EL (cell line): ENCODE measurements around the gene UNC45A.
"Not testable (repeated sequence)": the region's sequence is repeated elsewhere in the genome, so short reads cannot be mapped to it uniquely, and the experiment has no call there.

Experiments
- DNase-seq: peaks from one replicate; pipeline ENCODE4 v3.0.0-alpha.2; 2016

Gene UNC45A, protein sequence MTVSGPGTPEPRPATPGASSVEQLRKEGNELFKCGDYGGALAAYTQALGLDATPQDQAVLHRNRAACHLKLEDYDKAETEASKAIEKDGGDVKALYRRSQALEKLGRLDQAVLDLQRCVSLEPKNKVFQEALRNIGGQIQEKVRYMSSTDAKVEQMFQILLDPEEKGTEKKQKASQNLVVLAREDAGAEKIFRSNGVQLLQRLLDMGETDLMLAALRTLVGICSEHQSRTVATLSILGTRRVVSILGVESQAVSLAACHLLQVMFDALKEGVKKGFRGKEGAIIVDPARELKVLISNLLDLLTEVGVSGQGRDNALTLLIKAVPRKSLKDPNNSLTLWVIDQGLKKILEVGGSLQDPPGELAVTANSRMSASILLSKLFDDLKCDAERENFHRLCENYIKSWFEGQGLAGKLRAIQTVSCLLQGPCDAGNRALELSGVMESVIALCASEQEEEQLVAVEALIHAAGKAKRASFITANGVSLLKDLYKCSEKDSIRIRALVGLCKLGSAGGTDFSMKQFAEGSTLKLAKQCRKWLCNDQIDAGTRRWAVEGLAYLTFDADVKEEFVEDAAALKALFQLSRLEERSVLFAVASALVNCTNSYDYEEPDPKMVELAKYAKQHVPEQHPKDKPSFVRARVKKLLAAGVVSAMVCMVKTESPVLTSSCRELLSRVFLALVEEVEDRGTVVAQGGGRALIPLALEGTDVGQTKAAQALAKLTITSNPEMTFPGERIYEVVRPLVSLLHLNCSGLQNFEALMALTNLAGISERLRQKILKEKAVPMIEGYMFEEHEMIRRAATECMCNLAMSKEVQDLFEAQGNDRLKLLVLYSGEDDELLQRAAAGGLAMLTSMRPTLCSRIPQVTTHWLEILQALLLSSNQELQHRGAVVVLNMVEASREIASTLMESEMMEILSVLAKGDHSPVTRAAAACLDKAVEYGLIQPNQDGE

DNA sequence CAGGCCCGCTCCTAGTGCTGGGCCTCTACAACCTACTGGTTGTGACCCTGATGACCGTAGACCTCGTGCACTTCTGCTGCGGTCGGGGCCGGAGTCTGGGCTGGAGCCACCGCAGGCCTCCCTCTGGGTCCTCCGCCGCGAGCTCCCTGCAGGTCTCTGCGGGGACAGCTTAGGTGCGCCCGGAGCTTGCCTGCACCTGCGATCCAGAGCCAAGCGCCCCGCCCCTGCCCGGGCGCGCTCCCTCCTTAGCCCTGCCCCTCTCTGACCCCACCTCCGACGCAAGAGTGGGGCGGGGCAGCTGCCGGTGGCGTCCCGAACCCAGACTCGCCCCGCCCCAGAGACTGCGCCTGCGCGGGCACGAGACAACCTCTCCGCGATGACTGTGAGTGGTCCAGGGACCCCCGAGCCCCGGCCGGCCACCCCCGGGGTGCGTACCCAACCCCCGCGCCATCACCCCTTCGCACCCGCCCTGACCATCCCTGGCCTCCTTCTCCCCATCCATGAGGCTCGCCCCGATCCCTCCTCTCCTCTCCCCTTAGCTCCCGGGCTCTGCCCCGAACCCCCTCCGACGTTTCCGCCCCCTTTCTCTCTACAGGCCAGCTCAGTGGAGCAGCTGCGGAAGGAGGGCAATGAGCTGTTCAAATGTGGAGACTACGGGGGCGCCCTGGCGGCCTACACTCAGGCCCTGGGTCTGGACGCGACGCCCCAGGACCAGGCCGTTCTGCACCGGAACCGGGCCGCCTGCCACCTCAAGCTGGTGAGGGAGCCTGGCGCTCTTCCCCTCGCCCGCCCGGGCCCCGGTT, at the start of gene UNC45A:
Gene UNC45A (plus strand): TSS at position 337 of the 803 bp plus-strand sequence. CDS start 40 bp downstream, at position 377.
- DNase-seq: peak; percentile 87

DNA sequence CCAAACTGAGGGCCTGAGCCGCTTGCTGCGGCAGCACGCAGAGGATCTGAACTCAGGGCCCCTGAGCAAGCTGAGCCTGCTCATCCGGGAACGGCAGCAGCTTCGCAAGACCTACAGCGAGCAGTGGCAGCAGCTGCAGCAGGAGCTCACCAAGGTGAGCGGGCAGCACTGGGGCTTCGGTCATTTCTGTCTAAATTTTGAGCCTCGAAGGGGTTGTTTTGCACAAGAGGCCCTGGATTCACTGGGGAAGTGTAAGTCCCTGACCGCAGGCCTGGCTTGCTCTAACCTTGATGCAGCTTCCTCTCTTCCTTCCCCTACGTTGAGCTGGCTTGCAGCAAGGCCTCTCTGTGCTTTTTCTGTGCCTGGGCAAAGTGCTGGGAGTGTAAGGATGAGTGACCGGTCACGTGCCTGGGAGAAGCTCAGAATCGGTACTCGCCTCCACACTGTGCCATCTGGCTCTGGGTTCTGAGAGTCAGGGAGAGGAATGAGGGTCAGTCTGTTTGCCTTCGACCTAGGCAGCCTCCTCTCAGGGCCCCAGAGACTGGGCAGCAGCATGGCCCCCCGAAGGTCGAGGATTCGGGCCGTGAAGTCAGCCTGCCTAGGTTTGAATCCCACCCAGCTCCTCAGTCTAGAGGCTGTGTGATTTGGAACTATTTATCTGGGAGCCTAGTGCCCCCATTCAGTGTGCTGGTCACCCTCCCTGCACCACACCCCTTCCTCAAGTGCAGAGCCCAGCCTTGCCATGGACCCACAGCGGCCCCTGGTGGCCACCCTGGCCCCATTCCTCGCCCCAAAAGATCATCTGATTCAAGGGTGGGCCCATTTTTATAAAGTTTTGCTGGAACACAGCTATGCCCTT, 49.4 kb upstream of the UNC45A start:
- peak; percentile 65 for DNase-seq

DNA sequence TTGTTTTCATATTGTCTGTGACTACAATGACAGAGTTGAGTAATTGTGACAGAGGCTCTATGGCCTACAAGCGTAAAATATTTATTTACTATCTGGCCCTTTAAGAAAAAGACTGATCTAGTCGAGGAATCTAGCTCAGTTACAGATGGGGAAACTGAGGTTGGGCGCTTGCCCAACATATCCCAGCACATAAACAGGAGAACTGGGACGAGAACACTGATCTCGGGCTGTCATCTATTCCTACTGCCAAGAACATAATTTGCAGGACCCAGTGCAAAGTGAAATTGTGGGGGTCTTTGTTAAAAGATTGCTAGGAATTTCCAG, 48.8 kb upstream of the UNC45A start:
- no peak for DNase-seq

DNA sequence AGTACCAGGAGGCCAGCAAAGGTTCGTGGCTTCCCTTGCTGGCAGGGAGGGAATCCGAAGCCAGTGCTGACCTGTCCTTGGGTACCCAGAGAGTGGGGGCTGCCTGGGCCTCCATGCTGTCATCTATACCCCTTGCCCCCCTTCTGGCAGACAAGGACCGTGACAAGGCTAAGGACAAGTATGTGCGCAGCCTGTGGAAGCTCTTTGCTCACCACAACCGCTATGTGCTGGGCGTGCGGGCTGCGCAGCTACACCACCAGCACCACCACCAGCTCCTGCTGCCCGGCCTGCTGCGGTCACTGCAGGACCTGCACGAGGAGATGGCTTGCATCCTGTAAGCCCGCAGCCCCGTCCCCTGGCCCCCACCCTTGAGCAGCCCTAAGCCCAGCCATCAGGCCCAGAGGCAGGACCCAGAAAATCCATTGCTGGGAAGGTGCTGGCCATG, 48.0 kb upstream of the UNC45A start:
- no peak for DNase-seq

DNA sequence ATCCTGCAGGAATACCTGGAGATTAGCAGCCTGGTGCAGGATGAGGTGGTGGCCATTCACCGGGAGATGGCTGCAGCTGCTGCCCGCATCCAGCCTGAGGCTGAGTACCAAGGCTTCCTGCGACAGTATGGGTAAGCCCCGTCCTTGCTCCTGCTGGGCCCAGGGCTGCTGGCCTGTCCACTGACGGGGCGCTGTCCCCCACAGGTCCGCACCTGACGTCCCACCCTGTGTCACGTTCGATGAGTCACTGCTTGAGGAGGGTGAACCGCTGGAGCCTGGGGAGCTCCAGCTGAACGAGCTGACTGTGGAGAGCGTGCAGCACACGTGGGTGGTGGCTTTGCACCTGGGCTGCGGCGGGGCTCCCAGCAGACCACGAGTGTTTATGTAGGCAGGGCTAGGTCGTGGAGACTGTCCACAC, 45.8 kb upstream of the UNC45A start:
- DNase-seq: no peak

DNA sequence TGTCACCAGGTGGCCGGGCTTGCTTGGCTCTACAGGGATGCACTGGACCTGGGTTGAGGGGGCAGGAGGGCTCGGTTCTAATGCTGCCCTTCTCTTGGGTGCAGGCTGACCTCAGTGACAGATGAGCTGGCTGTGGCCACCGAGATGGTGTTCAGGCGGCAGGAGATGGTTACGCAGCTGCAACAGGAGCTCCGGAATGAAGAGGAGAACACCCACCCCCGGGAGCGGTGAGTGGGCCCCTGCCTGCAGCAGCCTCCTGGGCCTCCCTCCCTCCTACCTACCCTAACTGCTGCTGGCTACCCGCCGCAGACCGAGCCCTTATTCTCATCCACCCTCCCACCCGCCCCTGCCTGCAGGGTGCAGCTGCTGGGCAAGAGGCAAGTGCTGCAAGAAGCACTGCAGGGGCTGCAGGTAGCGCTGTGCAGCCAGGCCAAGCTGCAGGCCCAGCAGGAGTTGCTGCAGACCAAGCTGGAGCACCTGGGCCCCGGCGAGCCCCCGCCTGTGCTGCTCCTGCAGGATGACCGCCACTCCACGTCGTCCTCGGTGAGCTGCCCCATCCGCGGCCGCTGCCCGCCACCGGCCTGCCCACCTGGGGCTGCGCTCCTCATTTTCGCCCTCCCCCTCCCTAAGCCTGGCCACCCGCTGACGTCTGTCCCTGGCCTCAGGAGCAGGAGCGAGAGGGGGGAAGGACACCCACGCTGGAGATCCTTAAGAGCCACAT, 45.2 kb upstream of the UNC45A start:
- DNase-seq: no peak

DNA sequence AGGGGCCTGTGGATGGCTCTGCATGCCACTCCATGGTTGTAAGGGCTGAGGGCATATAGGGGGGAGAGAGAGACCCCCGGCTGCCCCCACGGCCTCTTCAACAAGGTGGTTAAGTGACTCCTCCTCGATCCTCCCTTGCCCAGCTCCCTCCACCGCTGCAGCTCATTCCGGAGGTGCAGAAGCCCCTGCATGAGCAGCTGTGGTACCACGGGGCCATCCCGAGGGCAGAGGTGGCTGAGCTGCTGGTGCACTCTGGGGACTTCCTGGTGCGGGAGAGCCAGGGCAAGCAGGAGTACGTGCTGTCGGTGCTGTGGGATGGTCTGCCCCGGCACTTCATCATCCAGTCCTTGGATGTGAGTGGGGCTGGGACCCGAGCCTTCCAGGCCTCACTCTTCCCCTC, 44.2 kb upstream of the UNC45A start:
- no peak for DNase-seq

DNA sequence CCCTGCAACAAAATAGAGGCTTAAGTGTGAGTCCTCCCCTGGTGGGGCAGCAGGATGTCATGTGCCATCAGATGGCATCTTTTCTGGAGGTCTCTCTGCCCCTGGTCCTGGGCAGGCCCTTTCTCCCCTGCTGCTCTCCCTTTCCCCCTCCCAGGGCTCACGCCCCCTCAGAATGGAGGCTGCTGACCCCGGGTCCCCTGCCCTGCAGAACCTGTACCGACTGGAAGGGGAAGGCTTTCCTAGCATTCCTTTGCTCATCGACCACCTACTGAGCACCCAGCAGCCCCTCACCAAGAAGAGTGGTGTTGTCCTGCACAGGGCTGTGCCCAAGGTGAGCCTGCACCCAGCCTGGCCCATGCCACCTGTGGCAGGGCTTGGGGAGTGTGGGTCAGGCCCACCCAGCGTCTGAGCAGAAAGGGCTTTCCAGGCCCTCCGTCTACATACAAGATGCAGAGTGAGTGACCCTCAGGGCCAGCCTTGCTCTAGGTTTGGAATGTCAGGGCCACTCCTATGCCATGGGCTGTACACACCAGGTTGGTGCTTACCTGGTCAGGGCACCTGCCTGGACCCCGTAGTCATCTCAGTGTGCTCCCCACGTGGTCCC, 43.6 kb upstream of the UNC45A start:
- no peak for DNase-seq

DNA sequence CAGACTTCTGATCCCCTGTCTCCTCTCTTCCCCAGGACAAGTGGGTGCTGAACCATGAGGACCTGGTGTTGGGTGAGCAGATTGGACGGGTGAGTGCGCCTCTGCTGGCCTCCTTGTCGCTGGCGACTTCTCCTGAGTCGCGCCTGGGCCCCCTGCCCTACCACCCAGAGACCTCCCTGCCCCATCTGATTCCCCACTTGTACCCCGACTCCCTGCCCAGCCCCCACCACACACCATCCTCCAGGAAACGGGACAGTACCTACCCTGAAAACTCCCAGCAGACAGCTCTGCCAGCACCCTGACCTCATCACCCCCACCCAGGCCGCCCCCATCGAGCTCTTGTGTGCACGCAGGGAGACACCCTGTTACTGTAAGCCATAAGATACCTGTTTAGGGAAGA, 43.1 kb upstream of the UNC45A start:
- DNase-seq: no peak

DNA sequence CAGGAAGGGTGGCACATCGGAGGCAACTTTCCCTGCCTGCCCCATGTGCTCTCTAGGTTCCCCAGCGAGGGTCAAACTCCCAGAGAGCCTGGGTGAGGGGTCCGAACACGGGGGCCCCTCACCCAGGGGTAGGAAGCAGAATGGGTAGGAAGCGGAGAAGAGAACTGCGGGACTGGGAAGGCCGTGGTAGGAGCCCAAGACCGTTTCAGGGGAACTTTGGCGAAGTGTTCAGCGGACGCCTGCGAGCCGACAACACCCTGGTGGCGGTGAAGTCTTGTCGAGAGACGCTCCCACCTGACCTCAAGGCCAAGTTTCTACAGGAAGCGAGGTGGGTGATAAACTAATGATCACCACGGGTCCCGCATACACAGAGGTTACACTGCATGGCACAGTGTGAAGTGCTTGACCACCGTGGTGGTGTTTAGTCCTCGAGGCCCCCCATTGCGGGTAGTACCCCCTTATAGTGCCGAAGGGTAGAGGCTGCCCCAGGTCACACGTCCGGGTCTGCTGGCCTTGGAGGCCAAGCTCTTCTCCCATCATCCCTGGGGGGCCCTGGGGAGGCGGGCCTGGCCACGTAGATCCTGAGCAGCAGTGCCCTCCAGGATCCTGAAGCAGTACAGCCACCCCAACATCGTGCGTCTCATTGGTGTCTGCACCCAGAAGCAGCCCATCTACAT, 42.4 kb upstream of the UNC45A start:
- no peak for DNase-seq

DNA sequence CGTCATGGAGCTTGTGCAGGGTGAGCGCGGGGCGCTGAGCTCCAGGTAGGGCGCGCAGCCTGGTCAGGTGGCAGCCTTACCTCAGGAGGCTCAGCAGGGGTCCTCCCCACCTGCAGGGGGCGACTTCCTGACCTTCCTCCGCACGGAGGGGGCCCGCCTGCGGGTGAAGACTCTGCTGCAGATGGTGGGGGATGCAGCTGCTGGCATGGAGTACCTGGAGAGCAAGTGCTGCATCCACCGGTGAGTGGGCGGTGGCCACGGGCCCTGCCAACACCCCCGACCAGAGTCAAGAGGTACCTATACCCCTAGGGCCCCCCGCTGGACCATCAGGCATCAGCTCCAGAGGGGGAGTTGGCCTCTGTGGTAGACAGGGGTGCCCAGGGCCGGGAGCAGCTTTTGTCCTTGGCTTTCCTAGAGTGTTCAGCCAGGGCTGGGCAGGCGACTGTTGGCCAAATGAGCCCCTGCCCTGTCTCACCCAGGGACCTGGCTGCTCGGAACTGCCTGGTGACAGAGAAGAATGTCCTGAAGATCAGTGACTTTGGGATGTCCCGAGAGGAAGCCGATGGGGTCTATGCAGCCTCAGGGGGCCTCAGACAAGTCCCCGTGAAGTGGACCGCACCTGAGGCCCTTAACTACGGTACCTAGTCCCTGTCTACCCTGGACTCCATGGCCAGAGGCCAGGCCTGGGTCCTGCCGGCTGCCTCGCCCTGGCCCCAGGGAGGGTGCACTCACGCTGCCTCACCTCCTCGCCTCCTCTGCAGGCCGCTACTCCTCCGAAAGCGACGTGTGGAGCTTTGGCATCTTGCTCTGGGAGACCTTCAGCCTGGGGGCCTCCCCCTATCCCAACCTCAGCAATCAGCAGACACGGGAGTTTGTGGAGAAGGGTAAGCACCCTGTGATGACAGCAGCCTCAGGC, 41.7 kb upstream of the UNC45A start:
- DNase-seq: no peak

DNA sequence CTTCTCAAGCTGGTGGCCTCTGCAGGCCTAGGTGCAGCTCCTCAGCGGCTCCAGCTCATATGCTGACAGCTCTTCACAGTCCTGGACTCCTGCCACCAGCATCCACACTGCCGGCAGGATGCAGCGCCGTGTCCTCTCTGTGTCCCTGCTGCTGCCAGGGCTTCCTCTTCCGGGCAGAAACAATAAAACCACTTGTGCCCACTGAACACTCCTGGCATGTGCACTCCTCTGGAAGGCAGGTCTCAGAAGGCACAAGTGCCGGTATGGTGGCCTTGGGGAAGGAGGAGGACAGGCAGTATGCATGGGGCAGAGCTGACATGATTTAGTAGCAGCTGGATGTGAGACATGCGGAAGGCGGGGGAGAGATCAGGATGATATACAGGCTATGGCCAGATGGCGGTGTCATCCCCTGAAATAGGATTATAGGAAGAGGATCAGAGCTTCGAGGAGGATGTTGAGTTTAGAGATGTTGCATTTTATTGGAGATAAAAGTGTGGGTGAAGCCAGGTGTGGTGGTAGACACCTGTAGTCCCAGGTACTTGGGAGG, 39.4 kb upstream of the UNC45A start:
- DNase-seq: no peak

DNA sequence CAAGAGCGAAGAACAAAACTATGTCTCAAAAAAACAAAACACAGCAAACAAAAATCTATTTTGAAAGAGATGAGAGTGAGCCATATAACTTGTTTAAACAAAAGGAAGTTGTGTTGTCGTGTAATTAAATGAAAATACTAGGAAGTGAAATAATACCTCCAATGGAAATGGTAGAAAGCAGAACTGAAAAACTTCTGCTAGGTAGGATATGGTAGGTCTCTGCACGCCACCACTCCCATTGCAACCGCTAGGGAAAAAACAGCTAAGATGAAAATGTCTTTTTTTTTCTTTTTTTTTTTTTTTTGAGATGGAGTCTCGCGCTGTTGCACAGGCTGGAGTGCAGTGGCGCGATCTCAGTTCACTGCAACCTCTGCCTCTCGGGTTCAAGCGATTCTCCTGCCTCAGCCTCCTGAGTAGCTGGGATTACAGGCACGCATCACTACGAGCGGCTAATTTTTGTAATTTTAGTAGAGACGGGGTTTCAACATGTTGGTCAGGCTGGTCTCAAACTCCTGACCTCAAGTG, 37.9 kb upstream of the UNC45A start:
- DNase-seq: not testable (repeated sequence)

DNA sequence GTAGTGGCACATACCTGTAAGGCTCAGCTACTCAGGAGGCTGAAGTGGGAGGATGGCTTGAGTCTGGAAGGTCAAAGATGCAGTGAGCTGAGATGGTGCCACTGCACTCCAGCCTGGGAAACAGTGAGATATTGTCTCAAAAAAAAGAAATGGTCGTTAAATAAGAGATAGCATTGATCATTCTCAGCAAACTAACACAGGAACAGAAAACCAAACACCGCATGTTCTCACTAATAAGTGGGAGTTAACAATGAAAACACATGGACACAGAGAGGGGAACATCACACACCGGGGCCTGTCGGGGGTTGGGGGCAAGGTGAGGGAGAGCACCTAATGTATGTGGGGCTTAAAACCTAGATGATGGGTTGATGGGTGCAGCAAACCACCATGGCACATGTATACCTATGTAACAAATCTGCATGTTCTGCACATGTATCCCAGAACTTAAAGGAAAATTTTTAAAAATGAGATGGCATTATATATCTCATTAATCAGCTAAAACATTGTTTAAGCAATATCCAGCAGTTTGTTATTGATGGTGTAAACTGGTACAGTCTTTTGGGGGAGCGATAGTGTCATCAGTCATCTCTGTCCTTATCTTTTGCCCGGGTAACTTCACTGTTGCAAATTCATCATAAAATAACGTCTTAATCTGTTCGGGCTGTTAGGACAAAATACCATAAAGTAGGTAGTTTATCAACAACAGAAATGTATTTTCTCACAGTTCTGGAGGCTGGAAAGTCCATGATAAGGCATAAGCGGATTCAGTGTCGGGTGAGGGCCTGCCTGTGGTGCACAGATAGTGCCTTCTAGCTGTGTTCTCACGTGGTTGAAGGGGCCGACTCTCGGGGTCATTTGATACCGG, 33.7 kb upstream of the UNC45A start:
- DNase-seq: no peak

DNA sequence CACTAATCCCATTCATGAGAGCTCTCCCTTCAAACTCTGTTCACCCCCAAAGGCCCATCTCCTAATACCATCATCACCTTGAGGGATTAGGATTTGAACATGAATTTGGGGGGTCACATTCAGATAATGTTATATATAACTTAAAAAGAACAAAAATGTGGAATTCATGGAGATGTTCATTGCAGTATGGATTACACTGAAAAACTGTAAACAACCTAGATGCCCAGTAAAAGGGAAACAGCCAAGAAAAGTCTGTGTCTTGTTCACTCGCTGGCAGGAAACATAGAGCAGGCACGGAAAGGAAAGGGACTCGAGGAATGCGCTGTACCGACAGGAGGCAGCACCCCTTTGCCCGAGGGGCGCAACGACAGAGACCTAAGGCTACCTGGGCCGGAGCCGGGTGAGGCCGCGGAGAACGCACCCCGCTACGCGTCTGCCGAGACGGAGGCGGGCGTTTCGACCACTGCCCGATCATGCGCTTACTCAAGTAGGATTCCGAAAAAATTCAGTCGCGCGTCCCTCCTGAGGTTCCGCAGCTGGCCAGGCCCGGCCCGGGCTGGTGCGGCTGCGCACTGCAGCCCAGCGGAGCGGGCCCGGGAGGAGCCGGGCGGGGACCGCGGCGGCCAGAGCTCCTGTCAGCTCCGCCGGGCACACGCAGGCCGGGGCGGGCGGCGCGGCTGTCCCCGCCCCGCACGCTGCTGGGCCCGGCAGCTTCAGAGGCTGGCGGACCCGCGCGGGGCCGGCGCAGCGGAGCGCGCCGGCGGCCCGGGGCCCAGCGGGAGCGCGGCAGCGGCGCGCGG, 32.8 kb upstream of the UNC45A start:
- peak; percentile 82 for DNase-seq

DNA sequence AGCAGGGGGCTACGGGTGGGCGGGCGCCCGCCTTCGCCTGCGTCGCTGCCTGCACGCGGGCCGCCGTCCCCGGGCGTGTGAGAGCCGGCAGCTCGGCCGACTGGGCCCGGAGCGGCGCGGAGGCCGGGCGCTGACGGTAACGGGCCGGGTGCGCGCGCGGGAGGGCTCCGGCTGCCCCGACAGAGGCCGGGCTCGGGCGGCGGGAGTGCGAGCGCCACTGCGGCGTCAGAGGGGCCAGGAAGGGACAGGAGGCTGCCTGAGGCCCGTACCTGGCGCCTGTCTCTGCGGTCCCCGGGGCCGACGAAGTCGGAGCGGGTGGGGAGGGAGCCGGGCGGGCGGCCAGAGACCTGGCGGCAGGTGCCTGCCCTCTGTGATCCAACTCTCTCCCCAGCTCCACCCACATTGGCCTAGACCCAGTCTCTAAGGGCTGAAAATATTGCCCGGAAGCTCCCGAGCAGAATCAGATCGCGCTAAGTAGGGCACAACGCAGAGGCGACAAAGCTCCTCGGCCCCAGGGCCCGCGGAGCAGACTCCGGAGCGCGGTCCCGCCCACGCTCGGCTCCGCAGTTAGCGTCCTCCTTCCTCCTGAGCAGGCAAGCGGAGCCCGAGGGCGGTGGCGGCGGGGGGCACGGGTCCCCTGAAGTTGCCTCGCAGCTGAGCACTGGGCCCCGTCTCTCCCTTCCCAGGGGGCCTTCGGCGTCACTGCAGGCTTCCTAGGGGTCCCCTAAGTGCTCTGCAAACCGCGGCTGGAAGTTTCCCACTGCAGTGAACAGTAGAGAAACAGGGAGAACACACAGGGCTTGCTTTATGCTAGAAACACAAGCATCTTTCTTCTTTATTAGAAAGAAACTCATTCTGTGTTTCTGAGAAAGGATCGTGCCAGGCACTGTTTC, 32.0 kb upstream of the UNC45A start, which contains the start of gene MAN2A2:
Gene MAN2A2 (plus strand): TSS at position 463 of the 893 bp plus-strand sequence. CDS start 906 bp downstream, outside the sequence.
- DNase-seq: peak; percentile 58
